Suppressor macrophage treated with lipopolysaccharide for 1 hour (primary cell): Measurements from ENCODE around the gene FRRS1.

Source experiments
- DNase-seq, 3 donors: peaks; one replicate each; pipeline ENCODE4 v3.0.0-alpha.2; 2020 to 2022

Gene FRRS1

GRCh38 chr1:99674115-99675064, 92.0 kb downstream of the FRRS1 start:
- DNase-seq, result peak; percentile 30 to 69 (median 50)

- DNase-seq, result no peak
Observed at GRCh38 chr1:99673315-99673714, 93.1 kb downstream of the FRRS1 start.

- DNase-seq, result no peak
Observed at GRCh38 chr1:99672530-99673213, 93.8 kb downstream of the FRRS1 start.

- DNase-seq, result no peak
Observed at GRCh38 chr1:99672038-99672437, 94.4 kb downstream of the FRRS1 start.

GRCh38 chr1:99670583-99670982, 95.9 kb downstream of the FRRS1 start:
- DNase-seq, result no peak

GRCh38 chr1:99669821-99670220, 96.6 kb downstream of the FRRS1 start:
- no peak for DNase-seq

GRCh38 chr1:99669376-99669775, 97.1 kb downstream of the FRRS1 start:
- DNase-seq, result no peak

- DNase-seq, result no peak
Observed at GRCh38 chr1:99665212-99665611, 101.2 kb downstream of the FRRS1 start.

- DNase-seq, result no peak
Observed at GRCh38 chr1:99663501-99663900, 102.9 kb downstream of the FRRS1 start.

- DNase-seq, result no peak
Observed at GRCh38 chr1:99662539-99663080, 103.8 kb downstream of the FRRS1 start.

- peak in 1 of 3 donors; percentile 8 for DNase-seq
Observed at GRCh38 chr1:99661780-99662179, 104.7 kb downstream of the FRRS1 start.

- no peak for DNase-seq
Observed at GRCh38 chr1:99660496-99660895, 105.9 kb downstream of the FRRS1 start.

GRCh38 chr1:99659755-99660210, 106.7 kb downstream of the FRRS1 start:
- DNase-seq, result no peak
